ENCODE measurements around the gene RAPGEF4.
A peak's percentile ranks its signal among the peaks of the same experiment; 100 is the strongest.

Gene RAPGEF4

DNA sequence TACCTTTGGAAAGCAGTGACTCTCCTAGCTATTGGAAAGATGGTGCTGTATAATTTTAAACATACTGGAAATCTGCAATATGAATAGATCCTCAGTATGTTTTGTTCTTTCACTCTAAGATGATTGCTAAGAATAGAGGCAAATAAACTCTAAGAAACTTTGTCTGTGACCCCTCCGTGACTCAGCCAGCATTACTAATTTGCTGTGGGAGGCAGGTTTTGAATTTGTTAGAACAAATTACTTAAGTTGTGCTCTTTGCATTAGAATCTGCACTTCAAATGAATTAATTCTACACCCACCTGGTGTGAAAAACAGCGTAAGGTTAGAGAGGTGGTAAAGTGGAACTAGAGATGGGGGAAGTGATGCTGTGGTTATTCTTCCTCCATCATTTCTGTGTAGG lies 142.2 kb downstream of the RAPGEF4 start:
- H3K4me3 ChIP-seq (ENCODE audit: low read length): no peak overlapping the region
- DNase-seq (ENCODE audit: low read depth): peak; percentile 30
- TF ChIP-seq, protein P1, sequence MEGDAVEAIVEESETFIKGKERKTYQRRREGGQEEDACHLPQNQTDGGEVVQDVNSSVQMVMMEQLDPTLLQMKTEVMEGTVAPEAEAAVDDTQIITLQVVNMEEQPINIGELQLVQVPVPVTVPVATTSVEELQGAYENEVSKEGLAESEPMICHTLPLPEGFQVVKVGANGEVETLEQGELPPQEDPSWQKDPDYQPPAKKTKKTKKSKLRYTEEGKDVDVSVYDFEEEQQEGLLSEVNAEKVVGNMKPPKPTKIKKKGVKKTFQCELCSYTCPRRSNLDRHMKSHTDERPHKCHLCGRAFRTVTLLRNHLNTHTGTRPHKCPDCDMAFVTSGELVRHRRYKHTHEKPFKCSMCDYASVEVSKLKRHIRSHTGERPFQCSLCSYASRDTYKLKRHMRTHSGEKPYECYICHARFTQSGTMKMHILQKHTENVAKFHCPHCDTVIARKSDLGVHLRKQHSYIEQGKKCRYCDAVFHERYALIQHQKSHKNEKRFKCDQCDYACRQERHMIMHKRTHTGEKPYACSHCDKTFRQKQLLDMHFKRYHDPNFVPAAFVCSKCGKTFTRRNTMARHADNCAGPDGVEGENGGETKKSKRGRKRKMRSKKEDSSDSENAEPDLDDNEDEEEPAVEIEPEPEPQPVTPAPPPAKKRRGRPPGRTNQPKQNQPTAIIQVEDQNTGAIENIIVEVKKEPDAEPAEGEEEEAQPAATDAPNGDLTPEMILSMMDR (IDR thresholded peaks at IDR 0.05; ENCODE audit: insufficient read depth, low read depth, low read length, missing control alignments): no peak

DNA sequence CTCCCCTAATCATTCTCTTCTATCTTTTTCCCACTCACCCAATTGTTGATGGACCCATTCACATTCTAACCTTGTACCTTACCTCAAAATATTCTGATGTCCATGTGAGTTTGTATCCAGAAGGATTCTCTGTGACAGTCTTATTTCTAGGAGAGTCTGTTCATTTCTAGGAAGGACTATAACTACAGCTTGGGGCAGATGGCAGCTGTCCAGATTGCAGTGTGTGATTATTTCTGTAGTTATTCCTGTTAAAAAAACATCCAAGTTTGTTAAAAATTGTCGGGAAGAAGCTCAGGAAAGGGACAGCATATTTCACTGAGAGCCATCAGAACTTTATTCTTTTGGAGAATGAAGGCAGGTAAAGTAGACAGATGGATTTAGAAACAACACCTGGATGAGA lies 142.6 kb downstream of the RAPGEF4 start:
- TF ChIP-seq, protein P1 (IDR thresholded peaks at IDR 0.05; ENCODE audit: insufficient read depth, low read depth, low read length, missing control alignments): no peak
- no peak for DNase-seq (ENCODE audit: low read depth)
- no peak overlapping the region for H3K4me3 ChIP-seq (ENCODE audit: low read length)

DNA sequence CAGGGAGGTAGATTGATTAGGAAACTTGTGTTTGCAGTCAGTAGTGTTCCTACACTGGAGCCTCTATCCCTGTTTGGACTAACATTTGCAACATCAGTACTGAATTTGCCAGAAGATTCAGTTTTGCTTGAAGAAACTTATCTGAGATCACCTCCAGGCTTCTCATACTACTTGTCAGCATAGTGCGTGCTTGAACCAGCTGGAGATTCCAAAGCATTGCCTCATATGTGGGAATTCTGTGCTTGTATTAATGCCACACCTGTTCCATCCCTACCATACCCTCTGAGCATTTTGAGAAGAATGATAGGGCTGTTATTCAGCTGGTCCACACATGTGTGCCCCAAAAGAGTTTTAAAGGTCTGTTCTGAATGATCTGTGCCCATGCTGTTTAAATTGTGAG lies 148.7 kb downstream of the RAPGEF4 start:
- peak; percentile 81 for DNase-seq (ENCODE audit: low read depth)
- TF ChIP-seq, protein P1 (IDR thresholded peaks at IDR 0.05; ENCODE audit: insufficient read depth, low read depth, low read length, missing control alignments): no peak
- no peak overlapping the region for H3K4me3 ChIP-seq (ENCODE audit: low read length)

DNA sequence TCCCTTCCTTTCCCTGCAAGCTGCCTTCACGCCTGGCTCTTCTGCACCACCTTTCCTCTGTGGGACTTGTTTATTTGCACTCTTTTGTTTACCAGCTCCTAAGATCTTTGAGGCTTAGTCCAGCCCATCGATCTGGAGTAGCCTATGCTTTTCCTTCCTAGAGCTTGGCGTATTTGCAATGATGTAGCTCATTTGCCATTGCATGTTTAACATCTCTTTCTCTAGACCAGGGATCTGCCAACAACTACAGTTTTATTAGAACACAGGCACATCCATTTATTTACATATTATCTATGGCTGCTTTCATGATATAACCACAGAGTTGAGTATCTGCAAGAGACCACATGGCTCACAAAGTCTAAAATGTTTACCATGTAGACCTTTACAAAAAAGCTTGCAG lies 150.4 kb downstream of the RAPGEF4 start:
- TF ChIP-seq, protein P1 (IDR thresholded peaks at IDR 0.05; ENCODE audit: insufficient read depth, low read depth, low read length, missing control alignments): no peak
- no peak overlapping the region for H3K4me3 ChIP-seq (ENCODE audit: low read length)
- DNase-seq (ENCODE audit: low read depth): no peak

DNA sequence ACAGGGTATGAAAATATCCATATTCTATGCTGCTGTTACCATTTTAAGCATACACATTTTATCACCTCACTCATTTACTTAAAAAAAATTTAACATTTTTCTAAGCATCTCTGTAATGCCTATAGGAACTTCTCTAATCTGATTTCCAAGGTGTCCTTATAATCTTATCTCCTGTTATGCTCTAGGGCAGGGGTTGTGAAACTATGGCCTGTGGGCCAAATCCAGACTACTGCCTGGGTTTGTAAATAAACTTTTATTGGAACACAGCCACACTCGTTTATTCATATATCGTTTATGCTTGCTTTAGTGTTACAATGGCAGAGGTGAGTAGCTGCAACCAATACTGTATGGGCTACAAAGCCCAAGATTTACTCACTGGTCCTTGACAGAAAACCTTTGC lies 151.6 kb downstream of the RAPGEF4 start:
- no peak overlapping the region for H3K4me3 ChIP-seq (ENCODE audit: low read length)
- DNase-seq (ENCODE audit: low read depth): no peak
- TF ChIP-seq, protein P1 (IDR thresholded peaks at IDR 0.05; ENCODE audit: insufficient read depth, low read depth, low read length, missing control alignments): no peak

DNA sequence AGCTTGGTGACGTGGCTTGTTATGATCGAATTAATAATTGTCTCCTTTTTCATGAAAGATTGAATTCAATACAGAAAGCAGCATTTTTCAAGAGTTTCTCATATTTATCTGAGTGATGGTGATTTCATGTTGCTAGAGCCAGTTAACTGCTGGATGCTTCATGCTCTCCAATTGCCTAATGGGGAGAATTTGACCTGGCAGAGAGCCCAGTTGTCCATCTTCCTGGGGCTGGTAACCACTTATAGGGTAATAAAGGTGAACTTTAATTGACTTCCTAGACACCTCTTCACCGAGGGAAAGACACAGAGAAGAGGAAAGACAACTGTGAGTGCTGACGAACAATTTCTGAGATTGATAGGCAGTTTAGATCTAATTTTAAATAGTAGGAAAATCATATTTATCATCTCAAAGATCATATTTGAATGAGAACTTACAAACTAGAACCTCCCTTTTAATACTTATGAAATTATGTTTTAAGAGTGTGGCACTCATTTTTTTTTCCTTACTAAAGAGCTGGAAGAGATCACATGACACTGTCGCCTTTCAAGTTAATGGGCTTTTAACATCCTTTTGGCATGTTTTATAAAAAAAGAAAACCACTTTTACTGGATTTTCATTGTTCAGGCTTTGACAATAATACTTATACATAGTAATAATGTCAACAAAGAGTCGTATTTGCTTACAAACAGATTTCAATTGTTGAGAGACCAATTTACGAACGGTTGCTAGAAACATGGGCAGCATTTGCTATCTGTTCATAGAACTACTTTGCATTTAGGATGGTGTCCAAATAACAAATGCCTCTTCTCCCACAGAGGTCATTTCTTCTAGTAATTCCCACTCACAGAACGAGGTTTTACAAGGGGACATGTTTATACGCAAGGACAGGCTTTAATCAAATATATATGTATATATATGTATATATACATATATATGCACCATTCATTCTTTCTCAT lies 153.3 kb downstream of the RAPGEF4 start:
- no peak for DNase-seq (ENCODE audit: low read depth)
- no peak overlapping the region for H3K4me3 ChIP-seq (ENCODE audit: low read length)
- TF ChIP-seq, protein P1 (IDR thresholded peaks at IDR 0.05; ENCODE audit: insufficient read depth, low read depth, low read length, missing control alignments): no peak

All from epithelial cell of esophagus (primary cell).